Astrocyte of the cerebellum (primary cell): ENCODE data around the gene CAPN5.

ENCODE experiments used
- DNase-seq: peaks from one replicate; pipeline ENCODE4 v3.0.0-alpha.2; 2011; ENCODE audit warnings: low read depth
- H3K4me3 ChIP-seq: 2 replicates; pipeline ENCODE4 v1.5.1; 2011; ENCODE audit warnings: mild to moderate bottlenecking, low read depth, low read length, moderate library complexity
- in situ Hi-C: cut with HindIII; loops from 2 replicates; pipeline ENCODE4 v1.10.0; 2017; ENCODE audit warnings: low sequenced_read_pairs
- TF ChIP-seq, protein P1 (sequence below): IDR thresholded peaks from 2 replicates; pipeline ENCODE4 v1.5.1; 2012; ENCODE audit warnings: low read length, low read depth, moderate library complexity, mild to moderate bottlenecking; ENCODE audit errors: missing control alignments

CAPN5 gene

DNA sequence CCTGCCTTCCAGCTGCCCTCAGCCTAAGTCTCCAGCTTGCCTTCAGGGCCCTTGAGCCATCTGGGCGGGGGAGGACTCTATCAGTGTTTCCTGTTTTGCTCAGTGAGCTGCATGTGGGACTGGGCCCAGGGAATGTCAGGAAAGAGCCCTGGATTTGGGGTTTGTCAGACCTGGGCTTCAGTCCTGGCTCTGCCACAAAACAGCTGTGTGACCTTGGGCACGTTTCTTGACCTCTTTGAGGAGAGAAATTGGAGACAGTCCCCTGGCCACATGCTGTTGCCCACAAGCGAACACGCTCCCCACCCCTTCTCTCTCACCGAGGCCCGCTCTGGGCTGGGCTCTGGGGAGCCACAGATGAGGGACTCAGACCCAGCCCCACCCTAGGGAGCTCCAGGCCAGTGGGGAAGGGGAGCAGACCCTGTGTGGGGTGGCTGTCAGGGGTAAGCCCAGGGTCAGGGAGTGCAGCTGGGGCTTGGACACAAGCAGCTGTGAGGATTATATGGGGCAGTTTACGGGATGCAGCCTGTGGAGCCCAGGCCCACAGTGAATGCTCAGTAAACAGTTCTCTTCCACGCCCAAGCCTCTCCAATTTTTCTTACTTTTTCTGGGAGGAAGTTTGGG lies 73.6 kb downstream of the CAPN5 start:
- DNase-seq, result no peak
- TF ChIP-seq, protein P1, sequence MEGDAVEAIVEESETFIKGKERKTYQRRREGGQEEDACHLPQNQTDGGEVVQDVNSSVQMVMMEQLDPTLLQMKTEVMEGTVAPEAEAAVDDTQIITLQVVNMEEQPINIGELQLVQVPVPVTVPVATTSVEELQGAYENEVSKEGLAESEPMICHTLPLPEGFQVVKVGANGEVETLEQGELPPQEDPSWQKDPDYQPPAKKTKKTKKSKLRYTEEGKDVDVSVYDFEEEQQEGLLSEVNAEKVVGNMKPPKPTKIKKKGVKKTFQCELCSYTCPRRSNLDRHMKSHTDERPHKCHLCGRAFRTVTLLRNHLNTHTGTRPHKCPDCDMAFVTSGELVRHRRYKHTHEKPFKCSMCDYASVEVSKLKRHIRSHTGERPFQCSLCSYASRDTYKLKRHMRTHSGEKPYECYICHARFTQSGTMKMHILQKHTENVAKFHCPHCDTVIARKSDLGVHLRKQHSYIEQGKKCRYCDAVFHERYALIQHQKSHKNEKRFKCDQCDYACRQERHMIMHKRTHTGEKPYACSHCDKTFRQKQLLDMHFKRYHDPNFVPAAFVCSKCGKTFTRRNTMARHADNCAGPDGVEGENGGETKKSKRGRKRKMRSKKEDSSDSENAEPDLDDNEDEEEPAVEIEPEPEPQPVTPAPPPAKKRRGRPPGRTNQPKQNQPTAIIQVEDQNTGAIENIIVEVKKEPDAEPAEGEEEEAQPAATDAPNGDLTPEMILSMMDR, result no peak
- no peak overlapping the region for H3K4me3 ChIP-seq
- in situ Hi-C loops, result loop anchor here (10.0 kb wide), 1 partner anchor 76 kb away; the partner anchor contains the start of gene CAPN5

DNA sequence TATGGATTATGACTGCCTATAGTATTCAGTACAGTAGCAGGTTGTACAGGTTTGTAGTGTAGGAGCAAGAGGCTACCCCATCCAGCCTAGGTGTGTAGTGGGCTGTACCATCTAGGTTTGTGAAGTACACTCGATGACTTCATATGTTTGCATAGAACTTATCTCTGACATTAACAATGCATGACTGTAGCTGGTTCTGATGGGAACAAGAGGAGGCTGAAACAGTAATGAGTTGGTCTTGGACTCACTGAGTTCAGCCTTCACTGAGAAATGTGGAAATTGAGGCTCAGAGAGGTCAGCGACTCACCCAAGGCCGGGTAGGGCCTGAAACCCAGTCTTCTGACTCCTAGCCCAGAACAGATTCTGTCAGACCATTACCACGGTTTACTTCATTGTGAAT lies 74.3 kb downstream of the CAPN5 start:
- TF ChIP-seq, protein P1, result no peak
- no peak overlapping the region for H3K4me3 ChIP-seq
- in situ Hi-C loops, result loop anchor here (10.0 kb wide), 1 partner anchor 76 kb away; the partner anchor contains the start of gene CAPN5
- no peak for DNase-seq

DNA sequence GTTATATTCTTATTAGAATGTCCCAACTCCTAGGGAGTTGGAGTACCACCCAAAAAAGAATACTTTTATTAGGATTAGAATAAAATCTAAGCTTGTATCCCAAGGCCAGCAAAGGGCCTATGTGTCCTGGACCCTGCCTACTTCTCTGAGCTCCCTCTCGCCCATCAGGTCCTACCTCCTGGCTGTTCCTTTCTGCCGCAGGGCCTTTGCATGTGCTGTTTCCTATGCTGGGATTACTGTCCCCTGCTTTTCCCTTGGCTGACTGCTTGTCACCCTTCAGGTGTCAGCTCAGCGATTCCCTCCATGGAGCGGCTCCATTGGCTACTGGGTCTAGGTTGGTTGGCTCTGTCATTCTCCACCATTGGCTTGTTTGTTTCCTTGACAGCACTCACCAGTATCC lies 74.7 kb downstream of the CAPN5 start:
- in situ Hi-C loops, result loop anchor here (10.0 kb wide), 1 partner anchor 77 kb away; the partner anchor contains the start of gene CAPN5
- TF ChIP-seq, protein P1, result no peak

DNA sequence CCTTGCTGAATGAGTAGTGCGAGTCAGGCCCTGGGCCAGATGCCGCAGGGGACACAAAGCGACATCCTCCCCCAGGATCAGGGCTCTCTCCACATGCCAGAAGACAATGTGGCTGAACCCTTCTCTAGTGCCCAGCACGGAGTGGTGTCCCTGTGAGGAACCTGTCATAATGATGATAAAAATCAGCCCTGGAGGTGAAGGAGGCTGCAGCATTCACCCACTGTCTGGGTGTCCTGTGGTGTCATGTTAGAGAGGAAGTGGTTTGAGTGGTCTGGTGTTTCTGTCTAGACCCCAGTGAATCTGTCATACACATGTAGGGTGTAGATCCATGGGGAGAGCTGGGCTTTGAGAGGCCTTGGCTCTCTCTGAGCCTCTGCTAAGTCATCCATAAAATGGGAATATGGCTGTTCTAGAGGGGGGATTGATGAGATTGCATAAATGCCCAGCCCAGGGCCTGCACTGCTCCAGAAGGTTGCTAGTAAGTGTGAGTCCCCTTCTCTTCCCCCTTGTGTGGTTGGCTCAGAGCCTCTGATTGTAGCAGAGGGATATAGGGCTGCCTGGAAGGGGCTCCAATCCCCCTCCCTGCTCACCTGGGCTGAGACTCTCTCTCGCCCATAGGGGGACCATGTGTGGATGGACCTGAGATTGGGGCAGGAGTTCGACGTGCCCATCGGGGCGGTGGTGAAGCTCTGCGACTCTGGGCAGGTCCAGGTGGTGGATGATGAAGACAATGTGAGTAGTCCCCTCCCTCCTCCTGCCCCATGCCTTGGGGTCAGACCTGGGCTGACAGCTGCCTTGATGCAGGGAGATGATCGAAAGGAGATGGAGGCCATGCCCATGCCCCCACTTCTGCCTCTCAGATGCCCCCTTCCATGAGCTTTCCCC lies 75.6 kb downstream of the CAPN5 start:
- in situ Hi-C loops, result loop anchor here (10.0 kb wide), 1 partner anchor 78 kb away; the partner anchor contains the start of gene CAPN5
- H3K4me3 ChIP-seq, result no peak overlapping the region
- no peak for DNase-seq
- TF ChIP-seq, protein P1, result no peak

More for the DNA sequence above, 74.7 kb downstream of the CAPN5 start:
- H3K4me3 ChIP-seq, result no peak overlapping the region
- DNase-seq, result no peak

DNA sequence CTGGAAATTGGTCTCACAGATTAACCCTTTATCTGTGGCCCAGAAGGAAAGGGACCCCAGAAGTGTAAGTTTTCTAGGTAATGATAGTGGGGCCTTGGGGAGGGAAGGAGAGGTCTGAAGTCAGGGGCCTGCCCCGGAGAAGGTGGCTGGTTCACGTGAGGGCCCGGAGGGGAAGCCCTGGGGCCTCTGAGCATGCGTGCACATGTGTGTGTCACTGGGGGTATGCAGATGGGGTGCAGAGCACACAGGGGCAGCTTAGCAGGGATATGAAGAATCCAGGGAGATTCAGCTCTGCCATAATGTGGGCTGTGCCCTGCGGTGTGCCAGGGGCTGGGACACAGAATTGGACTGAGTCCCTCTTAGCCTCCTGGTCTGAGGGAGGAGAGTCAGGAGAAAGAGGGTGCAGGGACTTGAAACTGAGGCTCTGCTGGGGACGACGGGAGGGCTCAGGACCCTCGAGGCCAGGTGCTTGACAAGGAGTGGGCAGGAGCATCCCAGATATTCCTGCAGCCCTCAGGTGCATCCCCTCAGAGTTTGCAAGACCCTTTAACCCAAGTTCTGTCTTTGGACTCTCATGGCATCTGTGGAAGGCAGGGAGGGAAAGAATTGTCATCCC lies 76.7 kb downstream of the CAPN5 start:
- TF ChIP-seq, protein P1, result no peak
- DNase-seq, result no peak
- in situ Hi-C loops, result loop anchor here (10.0 kb wide), 1 partner anchor 79 kb away; the partner anchor contains the start of gene CAPN5
- no peak overlapping the region for H3K4me3 ChIP-seq

DNA sequence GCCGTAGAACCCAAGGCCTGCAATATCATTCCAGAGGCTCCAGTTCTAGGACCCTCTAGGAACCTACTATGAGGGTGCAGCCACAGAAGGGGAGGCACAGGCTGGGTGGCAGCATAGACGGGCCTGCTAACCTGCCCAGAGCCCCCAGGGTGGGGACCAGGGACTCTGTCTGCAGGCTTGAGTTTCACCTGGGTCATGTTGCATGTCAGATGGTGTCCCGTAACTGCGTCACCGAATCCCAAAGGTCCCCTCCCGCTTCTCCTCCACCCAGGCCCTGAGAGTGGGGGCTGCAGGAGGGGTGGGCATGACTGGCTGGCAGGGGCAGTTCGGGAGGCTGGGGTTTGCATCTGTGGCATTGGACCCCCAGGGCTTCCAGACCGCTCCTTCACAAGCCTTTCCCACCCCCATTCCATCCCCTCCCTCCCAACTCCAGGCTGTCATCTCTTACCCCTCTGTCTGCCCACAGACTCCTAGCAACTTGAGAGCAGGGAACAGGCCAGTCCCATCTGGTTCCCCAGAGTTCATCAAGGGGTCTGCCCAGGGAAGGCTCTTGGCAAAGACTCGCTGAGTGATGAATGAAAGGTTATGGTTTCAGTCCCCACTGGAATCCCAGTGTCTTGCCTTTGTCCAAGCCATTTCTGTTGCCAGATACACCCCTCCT lies 77.6 kb downstream of the CAPN5 start:
- no peak for DNase-seq
- no peak overlapping the region for H3K4me3 ChIP-seq
- in situ Hi-C loops, result loop anchor here (10.0 kb wide), 1 partner anchor 80 kb away; the partner anchor contains the start of gene CAPN5
- TF ChIP-seq, protein P1, result no peak
